ENCODE data around the gene ENTR1.

ENTR1 gene

DNA sequence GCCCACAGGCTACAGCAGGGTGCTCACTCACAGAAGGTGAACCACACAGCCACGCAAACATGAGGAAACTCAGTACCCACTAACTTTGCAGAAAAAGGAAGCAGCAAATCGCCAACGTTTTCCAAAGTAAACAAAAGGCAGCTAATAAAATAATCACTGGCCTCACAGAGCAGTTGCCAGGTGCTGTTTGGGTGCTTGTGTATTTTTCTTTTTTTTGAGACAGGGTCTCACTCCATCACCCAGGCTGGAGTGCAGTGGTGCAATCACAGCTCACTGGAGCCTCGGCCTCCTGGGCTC lies 14.2 kb downstream of the ENTR1 start:
- no peak for DNase-seq (ENCODE audit: low read depth)

DNA sequence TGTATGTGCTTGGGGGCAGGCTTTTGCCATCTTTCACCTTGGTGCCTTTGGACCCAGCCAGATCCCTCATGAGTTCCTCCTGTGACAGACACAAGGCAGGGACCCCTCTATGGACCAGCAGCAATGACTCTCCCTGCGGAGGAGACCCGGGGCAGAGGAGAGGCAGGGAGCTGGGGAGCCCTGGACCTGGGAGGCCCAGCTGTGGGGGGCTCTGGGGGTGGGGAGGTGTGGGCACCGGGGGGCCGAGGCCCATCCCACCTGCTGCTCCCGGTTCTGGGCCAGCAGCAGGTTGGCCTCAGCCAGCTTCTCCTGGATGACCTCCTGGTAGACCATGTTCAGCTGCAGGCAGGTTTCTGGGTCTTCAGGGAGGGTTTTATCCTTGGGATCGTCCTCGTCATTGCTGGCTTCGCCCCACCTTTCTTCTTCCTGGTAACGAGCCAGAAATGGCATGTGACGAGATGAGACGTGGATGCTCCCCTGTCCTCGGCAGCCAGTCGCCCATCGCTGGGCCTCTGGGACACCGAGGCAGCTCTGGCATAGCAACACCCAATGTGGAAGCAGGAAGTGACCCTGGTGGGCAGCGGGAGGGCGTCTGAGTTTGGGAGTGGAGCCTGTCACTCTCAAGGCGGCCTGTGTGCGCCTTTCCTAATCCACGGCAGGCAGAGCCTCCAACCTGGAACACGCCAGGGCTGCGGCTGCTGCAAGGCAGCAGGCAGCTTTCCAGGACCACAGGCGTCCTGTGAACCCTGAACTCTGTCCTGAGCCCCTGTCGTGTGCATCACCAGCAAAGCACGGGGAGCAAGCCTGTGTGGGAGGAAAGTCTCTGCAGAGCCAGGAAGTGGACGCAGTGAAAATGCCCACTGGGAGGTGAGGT lies 14.8 kb downstream of the ENTR1 start:
- DNase-seq (ENCODE audit: low read depth): no peak

GRCh38 chr9:136395020-136395340 lies 15.4 kb downstream of the ENTR1 start:
- DNase-seq (ENCODE audit: low read depth): no peak

- DNase-seq (ENCODE audit: low read depth): no peak
These were observed 15.9 kb downstream of the ENTR1 start for GRCh38 chr9:136394312-136395019.

DNA sequence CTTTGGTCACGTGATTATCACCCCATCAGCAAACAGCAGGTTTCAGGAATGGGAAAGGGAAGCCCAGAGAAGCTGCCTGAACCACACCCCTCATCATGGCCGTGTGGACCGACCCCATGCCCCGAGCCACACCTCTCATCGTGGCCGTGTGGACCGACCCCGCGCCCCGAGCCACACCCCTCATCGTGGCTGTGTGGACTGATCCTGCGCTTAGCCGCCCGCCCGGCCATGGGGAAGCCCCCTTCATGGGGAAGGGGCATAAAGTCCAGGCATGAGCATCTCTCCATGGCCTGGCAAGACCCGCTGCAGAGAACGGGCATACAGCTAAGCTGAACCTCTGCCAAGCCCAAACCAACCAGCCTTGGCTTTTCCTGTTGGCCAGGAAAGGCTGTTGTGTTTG lies 16.9 kb downstream of the ENTR1 start:
- no peak for DNase-seq (ENCODE audit: low read depth)

DNA sequence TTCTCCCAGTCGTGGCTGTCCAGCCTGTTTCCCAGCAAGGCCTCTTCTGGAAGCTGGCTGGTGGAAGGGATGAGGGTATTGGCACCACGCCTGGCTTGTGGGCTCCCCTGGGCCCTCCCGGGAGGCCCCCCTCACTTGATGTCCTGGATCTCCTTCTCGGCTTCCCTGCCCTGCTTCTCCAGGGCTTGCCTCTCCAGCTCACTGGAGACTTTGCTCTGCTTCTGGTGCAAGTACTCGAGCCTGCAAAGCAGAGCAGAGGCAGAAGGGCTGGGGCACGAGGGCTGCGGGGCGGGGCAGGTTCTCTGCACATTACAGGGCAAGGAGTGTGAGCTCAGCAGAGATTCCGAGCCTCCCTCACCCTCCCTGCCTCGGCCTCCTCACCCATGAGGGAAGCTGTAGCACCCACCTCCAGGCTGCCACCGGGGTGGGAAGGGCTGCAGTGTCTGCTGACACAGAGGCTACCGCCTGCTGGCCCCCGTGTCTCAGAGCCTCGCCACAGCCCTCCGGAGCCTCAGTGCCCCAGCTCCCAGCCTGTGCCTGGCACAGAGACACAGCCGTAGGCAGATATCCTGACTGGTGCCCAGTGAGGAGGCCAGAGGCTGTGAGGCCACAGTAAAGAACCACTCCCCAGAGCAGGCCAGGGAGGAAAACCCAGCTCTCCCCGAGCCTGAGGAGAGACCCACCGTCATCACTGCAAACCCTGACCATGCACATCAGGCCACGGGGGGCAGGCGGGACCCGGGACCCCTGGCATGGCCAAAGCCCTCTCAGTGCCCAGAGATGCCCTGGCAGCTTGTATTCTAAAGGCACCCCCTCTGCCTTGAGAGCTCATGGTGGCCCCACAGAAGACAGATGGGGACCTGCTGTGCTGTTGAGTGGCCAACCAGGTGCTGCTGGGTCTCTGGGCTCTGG lies 17.6 kb downstream of the ENTR1 start:
- DNase-seq (ENCODE audit: low read depth): no peak

GRCh38 chr9:136391737-136392537 lies 18.5 kb downstream of the ENTR1 start:
- DNase-seq (ENCODE audit: low read depth): no peak

GRCh38 chr9:136389396-136389795 lies 21.0 kb downstream of the ENTR1 start:
- no peak for DNase-seq (ENCODE audit: low read depth)

GRCh38 chr9:136387217-136387616 lies 23.2 kb downstream of the ENTR1 start:
- no peak for DNase-seq (ENCODE audit: low read depth)

GRCh38 chr9:136386018-136386417 lies 24.4 kb downstream of the ENTR1 start:
- DNase-seq (ENCODE audit: low read depth): no peak

- no peak for DNase-seq (ENCODE audit: low read depth)
These were observed 25.4 kb downstream of the ENTR1 start for GRCh38 chr9:136385015-136385414.

GRCh38 chr9:136383436-136383835 lies 27.0 kb downstream of the ENTR1 start:
- no peak for DNase-seq (ENCODE audit: low read depth)

GRCh38 chr9:136381966-136382513 lies 28.4 kb downstream of the ENTR1 start:
- DNase-seq (ENCODE audit: low read depth): no peak

DNA sequence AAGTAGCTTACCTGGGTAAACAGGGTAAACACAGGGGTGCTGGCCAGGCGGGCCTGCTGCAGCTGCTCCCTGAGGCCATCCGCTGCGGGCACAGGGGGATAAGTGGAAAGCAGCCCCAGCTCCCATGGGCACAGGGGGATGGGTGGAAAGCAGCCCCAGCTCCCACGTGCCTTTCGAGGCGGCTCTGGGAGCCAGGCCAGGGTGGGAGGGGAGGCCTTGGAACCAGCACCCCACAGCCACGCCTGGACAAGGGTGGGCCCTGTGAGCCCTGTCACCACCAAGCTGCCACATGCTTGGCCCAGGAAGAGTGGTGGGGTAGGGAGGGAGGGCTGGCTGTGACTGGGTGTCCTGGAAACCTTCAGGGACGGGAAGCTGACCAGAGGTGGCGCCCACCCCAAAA lies 29.1 kb downstream of the ENTR1 start:
- no peak for DNase-seq (ENCODE audit: low read depth)

- DNase-seq (ENCODE audit: low read depth): no peak
These were observed 30.0 kb downstream of the ENTR1 start for GRCh38 chr9:136380381-136380780.

DNA sequence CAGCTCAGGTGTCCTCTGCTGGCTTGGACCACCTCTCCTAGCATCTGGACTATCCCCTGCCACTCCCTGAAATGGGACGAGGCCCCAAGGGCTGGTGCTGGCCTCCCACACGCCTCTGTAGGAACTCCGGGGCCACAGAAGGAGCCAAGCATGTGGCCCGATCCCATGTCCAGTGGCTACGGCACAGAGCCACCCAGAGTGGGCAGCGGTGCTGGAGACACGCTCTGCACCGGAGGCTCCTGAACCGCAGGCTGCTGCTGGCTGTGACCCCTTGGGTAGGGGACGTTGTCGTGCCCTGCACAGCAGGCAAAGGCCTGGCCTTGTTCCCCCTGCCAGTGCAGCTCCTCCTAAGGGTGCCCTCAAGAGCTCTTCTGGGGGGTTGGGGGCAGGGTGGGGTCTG lies 30.5 kb downstream of the ENTR1 start:
- DNase-seq (ENCODE audit: low read depth): no peak

DNA sequence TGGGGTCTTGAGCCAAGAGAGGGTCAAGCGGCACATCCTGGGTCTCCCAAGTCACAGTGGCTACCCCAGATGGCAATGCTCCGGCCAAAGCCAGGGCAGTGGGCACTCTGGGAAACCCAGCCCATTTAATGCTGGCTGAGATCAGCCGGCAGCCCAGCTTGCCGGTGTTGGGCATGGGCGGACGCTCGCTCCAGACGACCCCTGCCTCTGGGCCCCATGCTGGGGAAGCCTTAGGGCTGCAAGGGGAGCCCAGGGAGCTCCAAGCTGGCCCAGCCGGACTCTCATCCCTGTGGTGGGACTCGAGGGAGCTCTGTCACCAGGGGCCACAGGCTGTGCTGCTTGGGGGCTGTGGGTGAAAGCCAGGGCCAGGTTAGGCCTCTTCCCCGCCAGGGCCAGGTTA lies 31.0 kb downstream of the ENTR1 start:
- DNase-seq (ENCODE audit: low read depth): no peak

DNA sequence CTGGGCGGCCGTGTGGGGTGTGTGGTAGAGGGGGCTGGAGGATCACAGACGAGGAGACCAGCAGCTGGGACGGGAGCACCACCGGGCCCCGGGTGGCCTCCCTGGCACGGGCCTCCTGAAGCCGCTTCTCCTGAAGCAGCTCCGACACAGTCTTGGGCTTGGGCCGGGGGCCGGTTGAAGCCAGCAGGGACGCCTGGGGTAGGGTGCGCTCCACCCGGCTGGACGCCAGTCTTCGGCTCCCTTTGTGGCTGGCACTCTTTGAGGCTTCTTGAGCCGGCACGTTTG lies 31.5 kb downstream of the ENTR1 start:
- no peak for DNase-seq (ENCODE audit: low read depth)

DNA sequence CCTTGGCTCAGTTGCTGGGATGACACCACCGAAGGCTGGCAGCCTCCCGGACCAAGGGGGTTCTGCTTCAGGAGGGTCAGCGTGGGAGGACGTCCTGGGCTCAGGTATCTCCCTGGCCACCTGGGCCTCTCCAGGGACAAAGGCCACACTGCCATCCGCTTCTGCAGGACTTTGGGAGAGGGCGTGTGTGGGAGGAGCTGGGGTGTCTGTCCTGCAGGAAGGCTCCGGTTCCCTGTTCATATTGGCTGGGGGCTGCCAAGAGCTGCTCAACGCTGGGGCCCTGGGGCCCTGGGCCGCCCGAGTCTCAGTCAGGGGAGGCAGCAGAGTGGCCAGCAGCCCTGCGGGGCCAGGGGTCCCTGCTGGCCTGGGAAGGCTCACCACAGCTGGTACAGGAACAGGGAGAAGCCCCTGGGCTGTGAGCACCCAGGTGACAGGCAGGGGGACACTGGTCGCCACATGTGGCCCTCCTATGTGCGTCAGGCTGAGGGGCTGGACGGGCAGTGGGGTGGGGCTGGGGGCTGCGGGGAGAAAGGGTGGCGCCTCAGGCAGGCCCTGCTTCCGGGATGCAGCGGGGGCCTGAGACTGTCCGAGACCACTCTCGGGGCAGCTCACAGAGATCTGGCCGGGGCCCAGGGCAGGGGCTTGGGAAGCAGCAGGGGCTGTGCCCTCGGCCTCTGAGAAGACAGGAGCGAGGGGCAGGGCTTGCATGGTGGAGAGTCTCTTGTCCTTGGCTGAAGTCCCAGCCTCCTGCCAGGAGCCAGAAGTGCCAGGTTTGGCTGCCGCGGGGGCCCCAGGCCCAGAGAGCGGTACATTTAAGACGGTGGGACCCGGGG lies 32.0 kb downstream of the ENTR1 start:
- no peak for DNase-seq (ENCODE audit: low read depth)

- no peak for DNase-seq (ENCODE audit: low read depth)
These were observed 32.9 kb downstream of the ENTR1 start for GRCh38 chr9:136377341-136378169.
